ENCODE measurements around the gene PIGT.

DNA sequence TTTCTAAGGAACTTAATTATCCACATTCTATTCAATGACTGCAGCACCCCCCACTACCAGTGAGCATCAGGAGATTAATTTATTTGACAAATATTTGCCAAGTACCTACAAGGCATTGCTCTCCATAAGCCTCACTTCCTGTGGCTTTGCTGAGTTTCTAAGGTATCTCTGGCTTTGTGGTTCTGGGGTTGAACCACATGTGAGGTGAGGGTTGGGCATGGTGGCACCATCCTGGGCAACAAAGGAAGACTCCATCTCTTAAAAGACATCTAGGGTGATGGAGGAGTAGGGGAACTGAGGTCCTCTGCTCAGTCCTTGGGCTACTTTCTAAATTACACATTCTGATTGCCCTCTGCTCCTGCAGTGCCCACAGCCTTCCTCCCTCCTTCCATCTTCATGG lies 28.1 kb downstream of the PIGT start:
- TF ChIP-seq, protein P1, sequence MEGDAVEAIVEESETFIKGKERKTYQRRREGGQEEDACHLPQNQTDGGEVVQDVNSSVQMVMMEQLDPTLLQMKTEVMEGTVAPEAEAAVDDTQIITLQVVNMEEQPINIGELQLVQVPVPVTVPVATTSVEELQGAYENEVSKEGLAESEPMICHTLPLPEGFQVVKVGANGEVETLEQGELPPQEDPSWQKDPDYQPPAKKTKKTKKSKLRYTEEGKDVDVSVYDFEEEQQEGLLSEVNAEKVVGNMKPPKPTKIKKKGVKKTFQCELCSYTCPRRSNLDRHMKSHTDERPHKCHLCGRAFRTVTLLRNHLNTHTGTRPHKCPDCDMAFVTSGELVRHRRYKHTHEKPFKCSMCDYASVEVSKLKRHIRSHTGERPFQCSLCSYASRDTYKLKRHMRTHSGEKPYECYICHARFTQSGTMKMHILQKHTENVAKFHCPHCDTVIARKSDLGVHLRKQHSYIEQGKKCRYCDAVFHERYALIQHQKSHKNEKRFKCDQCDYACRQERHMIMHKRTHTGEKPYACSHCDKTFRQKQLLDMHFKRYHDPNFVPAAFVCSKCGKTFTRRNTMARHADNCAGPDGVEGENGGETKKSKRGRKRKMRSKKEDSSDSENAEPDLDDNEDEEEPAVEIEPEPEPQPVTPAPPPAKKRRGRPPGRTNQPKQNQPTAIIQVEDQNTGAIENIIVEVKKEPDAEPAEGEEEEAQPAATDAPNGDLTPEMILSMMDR (IDR thresholded peaks at IDR 0.05 in 2 of 3, conservative IDR thresholded peaks at IDR 0.05 in 1 of 3; ENCODE audit: control insufficient read depth in 2 of 3, extremely low read depth in 1 of 3, insufficient read depth in 1 of 3, low read depth in 3 of 3, low read length in 3 of 3), result no peak
- TF ChIP-seq NRF1 (conservative IDR thresholded peaks at IDR 0.05; ENCODE audit: low read depth, low read length) (no peak), SUZ12 (IDR thresholded peaks at IDR 0.05; ENCODE audit: unreplicated experiment) (no peak), SRF (IDR thresholded peaks at IDR 0.05; ENCODE audit: low read depth in 2 of 2, low read length in 2 of 2) (no peak), SMAD1 (IDR thresholded peaks at IDR 0.05; ENCODE audit: low read depth, partially characterized antibody) (no peak), EP300 (IDR thresholded peaks at IDR 0.05; ENCODE audit: borderline replicate concordance in 1 of 2, control insufficient read depth in 1 of 2, low read depth in 2 of 2, low read length in 2 of 2) (no peak), TARDBP (IDR thresholded peaks at IDR 0.05; ENCODE audit: borderline replicate concordance) (no peak), ZNF384 (IDR thresholded peaks at IDR 0.05; ENCODE audit: borderline replicate concordance, low read depth, low read length) (no peak), CBFB (IDR thresholded peaks at IDR 0.05; ENCODE audit: low read depth) (no peak), GABPA (IDR thresholded peaks at IDR 0.05; ENCODE audit: low read depth) (no peak), CHD4 (IDR thresholded peaks at IDR 0.05) (no peak)
- TF ChIP-seq, protein P2, sequence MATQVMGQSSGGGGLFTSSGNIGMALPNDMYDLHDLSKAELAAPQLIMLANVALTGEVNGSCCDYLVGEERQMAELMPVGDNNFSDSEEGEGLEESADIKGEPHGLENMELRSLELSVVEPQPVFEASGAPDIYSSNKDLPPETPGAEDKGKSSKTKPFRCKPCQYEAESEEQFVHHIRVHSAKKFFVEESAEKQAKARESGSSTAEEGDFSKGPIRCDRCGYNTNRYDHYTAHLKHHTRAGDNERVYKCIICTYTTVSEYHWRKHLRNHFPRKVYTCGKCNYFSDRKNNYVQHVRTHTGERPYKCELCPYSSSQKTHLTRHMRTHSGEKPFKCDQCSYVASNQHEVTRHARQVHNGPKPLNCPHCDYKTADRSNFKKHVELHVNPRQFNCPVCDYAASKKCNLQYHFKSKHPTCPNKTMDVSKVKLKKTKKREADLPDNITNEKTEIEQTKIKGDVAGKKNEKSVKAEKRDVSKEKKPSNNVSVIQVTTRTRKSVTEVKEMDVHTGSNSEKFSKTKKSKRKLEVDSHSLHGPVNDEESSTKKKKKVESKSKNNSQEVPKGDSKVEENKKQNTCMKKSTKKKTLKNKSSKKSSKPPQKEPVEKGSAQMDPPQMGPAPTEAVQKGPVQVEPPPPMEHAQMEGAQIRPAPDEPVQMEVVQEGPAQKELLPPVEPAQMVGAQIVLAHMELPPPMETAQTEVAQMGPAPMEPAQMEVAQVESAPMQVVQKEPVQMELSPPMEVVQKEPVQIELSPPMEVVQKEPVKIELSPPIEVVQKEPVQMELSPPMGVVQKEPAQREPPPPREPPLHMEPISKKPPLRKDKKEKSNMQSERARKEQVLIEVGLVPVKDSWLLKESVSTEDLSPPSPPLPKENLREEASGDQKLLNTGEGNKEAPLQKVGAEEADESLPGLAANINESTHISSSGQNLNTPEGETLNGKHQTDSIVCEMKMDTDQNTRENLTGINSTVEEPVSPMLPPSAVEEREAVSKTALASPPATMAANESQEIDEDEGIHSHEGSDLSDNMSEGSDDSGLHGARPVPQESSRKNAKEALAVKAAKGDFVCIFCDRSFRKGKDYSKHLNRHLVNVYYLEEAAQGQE (IDR thresholded peaks at IDR 0.05; ENCODE audit: low read depth, low read length), result no peak
